Endometrial microvascular endothelial cells (primary cell): ENCODE data around the gene ITGAE. TPM values are rescaled to one million over a fixed set of nuclear protein-coding genes. Genes with fewer than 3 reads are reported as not detected.

ENCODE experiments used
- in situ Hi-C: cut with HindIII; loops from 2 replicates; pipeline ENCODE4 v1.10.0; 2017; ENCODE audit warnings: low sequenced_read_pairs, low pct_unique_long_range_greater_than_20kb; ENCODE audit errors: inconsistent ontology term
- total RNA-seq: library from RNA; depleted of rRNA; stranded (reverse); fragments of >200 nt; gene quantifications from one replicate; pipeline ENCODE4 v1.2.3, GENCODE V29; 2015; ENCODE audit errors: inconsistent ontology term

Gene ITGAE
- total RNA-seq, 1 donor from 2014 or later: 23.0 TPM

DNA sequence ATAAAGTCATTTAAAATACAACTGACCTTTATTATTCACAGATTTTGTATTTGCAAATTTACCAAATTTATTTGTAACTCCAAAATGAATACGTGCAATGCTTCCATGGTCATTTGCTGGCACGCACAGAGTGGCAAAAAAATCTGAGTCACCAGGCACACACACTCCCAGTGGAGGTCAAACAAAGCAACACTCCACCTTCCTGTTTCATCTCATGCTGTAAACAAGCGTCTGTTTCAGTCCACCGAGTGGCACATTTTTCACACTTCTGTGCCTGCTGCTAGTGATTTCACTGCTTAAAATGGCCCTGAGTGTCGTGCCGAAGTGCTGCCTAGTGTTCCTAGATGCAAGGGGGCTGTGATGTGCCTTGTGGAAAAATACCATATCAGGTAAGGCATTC, 17.8 kb upstream of the ITGAE start:
- in situ Hi-C loops: no loop called here

DNA sequence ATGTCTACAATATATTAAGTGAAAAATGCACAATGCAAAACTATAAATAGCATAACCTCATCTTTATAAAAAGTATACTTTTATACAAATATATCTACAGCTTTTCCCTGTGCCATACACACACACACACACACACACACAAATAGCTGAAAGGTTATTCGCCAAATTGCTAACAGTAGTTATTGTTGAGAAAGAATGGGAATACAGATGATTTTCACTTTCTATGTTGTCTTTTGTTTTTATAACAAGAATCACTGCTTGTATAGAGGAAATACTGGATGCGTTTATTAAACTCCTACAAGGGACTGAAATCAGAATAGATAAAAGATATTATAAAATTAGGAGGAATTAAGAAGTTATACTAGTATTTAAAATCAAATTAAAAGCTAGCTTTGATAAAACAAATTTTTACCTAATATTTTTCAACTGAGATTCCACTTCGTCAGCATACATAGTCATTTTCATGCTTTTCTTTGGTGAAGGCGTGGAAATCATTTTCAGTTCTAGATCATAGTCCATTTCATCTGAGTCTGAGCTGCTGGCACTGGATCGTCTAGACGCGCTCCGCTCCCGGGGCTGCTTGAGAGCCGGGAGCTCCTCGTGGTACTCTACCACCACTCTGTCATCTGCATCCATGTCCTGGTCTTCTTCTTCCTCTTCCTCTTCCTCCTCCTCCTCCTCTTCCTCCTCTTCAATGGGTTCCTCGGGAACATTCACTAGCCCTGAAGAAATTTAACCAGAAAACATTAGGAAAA, 17.0 kb upstream of the ITGAE start:
- in situ Hi-C loops: no loop called here

DNA sequence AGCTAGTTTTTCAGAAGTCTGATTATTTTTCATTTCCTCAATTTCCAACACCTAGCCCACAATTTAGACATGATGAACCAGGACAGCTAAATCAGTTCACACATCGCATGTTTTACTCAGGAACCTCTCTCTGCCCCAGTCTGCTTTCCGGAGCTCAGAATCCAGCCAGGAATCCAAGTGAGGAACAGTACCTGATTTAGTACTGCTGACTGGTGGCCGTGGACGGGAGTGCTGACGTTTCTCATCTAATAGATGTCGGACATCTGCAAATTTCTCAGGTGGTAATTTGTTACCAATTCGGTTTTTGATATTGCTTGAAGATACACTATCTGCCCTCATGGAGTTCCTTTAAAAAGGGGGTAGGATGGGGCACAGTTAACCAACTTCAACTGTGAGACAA, 14.9 kb upstream of the ITGAE start:
- in situ Hi-C loops: no loop called here

DNA sequence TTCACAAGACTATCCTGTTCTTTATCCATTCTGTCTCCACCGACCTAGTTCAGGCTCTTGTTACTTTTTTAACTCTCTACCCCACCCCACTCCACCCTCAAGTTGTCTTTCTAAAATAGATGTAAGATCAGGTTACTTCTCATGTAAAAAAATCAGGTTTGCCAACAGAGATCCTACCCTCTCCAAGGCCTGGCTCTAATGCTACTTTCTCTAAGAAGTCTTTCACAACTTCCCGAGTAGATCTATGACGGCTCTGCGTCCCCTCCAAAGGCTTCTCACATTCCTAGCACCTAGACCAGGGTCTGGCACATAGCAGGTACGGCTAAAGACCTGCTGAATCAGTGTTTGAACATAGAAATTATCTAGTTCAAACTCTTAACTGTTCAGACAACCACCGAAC, 14.1 kb upstream of the ITGAE start:
- in situ Hi-C loops: no loop called here

DNA sequence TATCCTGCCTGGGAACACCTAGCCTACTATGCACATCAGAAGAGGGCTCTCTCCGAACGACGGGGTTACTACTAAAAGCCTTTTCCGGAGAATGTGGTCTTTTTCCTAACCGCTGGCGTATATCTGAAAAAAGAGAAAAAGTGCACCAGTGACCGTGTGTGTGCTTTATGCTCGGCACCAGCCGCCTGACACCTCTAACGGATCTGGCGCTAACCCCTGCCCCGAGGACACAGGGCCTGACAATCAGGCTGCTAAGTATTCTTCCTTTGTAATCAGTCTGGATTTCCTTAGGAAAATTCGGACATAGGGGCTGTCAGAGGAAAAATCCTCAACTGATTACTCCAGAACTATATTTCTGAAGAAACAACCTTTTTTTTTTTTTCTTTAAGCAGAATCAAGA, 13.4 kb upstream of the ITGAE start:
- in situ Hi-C loops: no loop called here

DNA sequence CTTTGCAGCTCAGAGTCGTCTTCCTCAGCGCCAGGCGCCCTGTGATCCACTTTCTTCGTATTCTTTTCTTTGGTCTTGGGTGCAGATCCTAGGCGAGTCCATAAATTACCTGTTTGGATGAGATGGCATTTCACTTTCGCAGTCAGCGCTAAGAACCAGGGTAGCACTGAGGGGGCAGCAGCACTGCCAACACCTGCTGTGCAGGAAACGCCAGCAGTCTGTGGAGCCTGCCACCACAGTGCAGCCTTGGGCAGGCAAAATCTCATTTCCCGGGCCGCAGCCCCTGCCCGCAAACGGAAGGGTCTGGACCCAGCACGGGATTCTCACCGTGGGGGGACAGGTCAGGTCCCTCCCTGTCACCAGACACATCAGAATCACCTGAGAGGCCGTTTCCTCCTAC, 12.2 kb upstream of the ITGAE start:
- in situ Hi-C loops: no loop called here

DNA sequence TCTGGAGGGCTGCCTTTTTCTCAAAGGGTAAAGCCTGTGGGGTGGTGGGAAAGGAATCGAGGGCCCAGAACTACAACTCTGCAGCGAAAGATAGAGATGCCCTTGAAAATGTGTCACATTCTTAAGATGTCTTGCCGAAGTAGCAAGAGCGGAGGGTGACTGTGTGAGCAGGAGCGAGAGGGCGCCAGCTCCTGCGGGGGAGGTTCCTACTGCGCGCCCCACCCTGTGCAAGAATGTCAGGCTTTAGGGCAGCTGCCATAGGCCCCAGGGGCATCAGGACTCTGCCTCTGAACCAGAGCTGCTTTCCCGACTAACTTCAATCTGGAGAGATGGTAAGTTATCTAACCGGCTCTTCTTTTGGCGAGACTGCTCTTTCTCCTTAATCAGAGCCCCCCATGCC, 11.8 kb upstream of the ITGAE start:
- in situ Hi-C loops: no loop called here

DNA sequence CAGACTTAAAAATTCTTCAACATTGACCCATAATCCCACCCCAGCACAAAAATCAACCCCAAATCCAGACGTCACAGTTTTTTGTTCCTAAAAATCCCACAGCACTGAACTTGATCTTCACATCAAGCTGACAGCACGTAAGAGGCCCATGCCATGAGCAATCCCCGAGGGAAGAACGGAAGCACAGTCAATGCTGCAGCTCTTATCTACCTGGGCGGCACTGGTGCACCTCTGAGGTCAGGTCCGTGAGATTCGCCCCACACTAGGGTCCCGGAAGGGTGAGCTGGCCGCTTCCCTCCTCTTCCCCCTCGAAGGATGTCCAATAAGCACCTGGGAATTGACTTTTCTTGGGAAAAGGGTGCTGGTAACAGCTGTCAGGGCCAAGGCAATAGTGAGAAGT, 11.3 kb upstream of the ITGAE start:
- in situ Hi-C loops: no loop called here

DNA sequence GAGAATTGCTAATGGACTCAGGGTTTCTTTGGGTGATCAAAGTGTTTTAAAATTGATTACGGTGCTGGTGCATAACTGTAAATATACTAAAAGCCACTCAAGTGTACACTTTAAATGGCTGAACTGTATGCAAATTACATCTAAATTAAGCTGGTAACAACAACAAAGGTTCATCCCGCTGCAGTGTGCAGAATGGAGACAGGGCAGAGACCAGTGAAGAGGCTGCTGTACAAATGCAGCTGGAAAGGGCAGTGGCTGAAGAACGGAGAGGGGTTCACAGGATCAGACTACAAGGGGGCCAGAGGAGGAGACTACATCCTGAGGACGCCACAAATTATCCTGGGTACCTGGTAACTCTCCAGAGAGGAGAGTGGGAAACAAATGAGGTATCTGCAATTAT, 9.0 kb upstream of the ITGAE start:
- in situ Hi-C loops: no loop called here

DNA sequence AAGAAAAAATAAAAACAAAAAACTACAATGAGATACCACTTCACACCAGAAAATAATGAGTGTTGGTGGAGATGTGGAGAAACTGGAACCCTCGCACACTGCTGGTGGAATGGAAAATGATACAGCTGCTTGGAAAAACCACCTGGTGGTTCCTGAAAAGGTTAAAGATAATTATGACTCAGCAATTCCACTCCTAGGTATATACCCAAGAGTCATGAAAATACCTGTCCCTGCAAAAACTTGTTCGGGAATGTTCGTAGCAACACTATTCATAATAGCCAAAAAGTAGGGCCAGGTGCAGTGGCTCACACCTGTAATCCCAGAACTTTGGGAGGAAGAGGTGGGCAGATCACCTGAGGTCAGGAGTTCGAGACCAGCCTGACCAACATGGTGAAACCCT, 8.1 kb upstream of the ITGAE start:
- in situ Hi-C loops: no loop called here

DNA sequence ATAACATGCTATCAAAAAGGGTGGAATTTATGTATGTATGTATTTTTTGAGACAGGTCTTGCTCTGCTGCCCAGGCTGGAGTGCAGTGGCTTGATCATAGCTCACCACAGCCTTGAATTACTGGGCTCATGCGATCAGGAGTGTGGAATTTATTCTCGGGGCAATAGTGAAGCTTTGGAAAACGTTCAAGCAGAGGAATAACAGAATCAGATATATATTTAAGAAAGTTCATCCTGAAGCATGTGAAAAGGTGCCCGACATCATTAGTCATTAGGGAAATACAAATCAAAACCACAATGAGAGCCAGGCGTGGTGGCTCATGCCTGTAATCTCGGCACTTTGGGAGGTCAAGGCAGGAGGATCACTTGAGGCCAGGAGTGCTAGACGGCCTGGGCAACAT, 7.7 kb upstream of the ITGAE start:
- in situ Hi-C loops: no loop called here

DNA sequence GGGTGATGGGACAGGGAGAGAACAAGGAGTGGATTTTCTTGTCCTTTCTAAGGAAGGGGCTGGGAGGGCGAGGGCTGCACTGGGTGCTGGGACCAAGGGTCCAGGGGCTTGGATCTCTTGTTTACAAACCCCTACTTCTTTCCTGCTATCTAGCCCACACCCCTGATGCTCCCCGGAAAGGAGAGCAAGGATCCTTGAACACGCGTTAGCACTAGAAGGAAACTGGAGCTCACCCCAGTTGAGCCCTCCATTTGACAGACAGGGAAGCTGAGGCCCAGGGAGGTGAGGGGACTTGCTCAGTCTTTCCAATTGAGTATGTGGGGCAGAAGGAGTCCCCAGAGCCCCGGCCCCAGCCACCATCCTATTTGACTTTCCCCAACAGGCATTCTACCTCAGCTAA, 4.6 kb upstream of the ITGAE start:
- in situ Hi-C loops: no loop called here

DNA sequence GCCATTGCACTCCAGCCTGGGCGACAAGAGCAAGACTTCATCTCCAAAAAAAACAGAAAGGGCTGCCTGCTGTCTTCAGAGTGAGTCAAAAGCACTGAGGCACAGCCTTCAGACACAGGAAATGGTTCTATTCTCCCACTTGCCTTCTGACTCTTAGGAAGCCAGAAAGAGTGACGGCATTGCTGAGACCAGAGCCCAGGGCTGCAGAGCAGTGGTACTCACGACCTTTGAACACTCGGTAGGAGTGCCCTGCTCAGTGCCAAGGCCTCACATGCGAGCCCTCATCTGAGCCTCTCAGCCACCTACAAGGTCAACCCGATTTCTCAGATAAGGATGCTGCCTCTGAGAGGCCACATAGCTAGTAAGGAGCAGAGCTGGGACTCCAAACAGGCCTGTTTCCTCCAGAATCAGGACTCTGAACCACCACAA, 3.5 kb upstream of the ITGAE start:
- in situ Hi-C loops: no loop called here

DNA sequence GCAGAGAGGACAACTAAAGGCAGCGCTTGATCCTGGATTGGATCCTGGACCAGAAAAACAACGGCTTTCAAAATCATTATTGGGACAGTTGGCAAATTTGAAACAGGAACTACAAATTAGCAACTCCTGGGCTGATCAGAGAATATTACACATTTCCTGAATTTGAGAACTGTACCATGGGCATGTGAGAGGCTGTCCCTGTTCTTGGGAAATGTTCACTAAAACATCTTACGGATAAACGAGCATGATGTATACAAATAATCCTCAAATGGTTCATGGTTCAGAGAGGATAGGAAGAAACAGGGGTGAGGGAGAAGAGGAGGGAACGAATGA, 2.3 kb upstream of the ITGAE start:
- in situ Hi-C loops: no loop called here

DNA sequence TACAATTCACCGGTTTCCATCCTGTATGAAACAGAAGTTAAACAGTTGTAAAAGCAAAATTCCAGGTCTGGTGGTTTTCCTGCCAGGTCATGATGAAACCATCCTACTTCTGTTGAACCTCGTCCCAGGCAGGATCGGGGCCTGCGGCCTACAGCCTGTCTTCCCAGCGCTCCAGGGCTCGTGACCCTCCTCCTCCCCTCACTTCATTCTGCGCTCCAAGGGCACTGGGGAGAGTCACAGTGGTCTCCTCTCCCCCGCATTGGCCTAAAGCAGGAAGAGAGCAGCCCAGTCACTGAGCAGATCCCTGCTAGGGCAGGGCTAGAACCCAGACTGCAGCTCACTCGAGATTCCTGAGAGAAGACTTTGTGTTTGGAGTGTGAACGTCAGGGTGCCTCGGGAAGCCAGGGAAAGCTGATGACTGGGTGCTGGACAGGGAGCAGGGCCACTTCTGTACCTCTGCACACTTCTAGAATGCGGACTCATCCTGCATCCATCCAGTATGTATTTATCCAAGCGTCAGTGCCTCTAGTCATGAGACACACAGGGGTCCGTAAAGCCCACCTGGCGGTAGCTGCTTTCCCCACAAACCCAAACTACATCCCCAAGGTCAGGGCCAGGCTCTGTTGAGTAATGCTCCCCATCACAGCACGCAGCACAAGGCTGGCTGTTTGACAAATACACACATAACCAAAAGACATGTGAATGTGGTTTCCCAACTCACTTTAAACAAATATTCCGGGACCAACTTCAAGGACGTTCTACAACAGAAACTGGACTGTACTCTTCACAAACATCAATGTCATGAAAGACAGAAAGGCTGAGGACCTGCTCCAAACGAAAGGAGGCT, 1.7 kb upstream of the ITGAE start:
- in situ Hi-C loops: no loop called here

DNA sequence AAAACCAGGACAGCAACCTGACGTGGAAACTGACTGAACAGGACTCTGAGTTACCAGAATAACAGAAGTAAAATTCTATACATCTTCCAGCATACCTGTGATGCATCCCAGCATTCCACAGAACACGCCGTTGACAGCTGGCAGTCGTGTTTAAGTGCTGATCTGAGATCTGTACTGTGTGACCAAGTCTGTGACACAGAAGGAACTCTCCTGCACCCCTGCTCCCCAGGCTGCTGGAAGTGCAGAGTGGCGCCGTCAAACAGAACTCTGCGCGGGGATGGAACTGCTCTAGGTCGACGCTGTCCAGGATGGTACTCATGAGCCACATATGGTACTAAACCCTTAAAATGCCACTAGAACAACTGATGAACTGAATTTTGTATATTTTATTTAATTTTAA, 804 bp upstream of the ITGAE start:
- in situ Hi-C loops: no loop called here

DNA sequence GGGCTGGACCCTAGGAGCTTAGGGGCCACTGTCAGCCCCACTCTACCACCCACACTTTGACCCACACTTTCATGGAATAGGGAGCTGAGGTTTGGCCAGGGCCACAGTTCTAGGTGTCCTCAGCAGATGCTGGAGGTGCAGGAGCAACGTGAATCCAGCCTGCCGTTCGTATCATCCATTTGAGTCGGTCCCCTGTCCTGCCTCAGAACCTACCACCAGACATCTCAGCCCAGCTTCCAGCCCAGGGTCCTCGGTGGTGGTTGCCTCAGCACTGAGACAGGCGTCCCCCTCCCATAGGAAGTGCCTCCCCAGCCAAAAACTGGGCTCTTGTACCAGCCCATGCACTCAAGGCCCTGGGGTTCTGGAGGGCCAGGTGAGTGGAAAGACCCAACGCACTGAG, 359 bp upstream of the ITGAE start:
- in situ Hi-C loops: no loop called here

DNA sequence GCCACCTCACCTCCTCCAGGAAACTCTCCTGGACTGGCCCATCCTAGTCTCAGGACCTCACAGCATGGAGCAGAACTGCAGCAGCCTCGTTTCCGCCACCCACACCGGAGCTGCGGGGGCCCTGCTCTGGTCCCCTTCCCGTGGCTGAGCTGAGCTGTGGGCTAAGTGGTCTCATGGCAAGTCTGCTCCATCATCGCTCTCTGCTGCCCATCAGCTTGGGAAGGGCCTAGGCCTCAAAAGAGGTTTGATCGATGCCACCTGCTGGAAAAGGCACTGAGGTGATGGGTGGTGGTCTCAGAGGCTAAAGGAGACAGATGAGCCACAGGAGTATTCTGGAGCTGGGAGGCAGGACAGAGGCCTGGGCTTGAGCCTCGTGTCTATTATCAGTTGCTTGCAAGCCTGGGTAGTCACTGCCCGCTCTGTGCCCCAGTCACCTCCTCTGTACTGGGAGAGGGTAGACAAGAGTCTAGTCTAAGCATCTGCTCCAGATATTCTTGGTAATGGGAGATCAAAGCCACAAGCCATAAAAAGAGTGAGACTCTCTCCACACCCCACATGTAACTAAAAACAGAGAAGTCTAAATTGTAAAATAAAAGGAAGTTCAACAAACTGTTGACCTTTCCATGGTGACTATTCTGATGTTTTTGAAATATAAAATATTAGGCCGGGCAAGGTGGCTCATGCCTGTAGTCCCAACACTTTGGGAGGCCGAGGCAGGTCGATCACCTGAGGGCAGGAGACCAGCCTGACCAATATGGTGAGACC, 1.6 kb downstream of the ITGAE start:
- in situ Hi-C loops: no loop called here

DNA sequence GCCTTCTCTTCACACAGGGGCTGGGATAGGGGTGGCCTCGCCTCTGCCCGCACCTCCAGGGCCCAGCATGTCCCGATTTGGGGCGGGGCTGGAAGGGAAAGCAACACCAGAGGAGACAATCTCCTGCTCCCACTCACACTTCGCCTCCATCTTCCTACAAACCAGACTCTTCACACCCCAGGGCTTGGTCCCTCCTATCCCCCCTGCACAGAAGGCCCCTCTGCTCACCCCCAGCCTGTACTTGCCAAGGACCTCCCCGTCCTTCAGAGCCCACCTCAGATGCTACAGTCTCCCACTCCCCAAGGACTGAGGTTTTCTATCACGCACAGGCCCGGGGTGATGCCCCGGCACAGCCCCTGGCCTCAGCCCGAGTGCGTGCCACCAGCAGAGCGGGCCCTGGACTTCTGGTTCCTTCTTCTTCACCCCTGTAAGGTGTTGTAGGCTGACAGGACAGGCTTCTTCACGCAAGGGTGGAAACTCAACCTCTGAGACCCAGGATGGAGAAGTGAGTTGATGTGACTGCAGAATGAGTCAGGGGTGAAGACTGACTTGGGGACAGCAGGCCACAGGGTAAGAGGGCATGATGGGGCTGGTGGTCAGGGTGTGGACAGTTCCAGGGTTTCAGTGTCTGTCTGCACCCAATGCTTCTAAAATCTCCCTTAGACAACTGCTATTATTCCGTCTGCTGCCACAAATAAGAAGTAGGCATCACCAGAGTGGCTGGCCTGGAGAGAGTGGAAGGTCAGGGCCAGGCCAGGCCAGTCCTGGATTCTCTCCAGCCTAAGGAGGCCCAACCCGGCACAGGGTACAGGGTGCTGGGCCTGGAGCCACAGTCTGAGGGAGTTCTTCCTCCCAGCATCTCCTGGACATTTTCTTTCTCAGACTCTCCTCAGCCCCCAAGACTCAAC, 2.5 kb downstream of the ITGAE start:
- in situ Hi-C loops: no loop called here
